HFF-Myc (cell line): ENCODE data around the gene ACOT11.

ENCODE experiments used
- DNase-seq: peaks from one replicate; pipeline ENCODE4 v3.0.0-alpha.2; 2011; ENCODE audit warnings: low read depth; ENCODE audit errors: extremely low read depth
- H3K4me3 ChIP-seq: replicated peaks from 2 replicates; pipeline ENCODE4 v1.5.1; 2011; ENCODE audit warnings: low read depth, mild to moderate bottlenecking, control low read depth, low read length
- TF ChIP-seq, protein P1 (sequence below): IDR thresholded peaks from 2 replicates; pipeline ENCODE4 v1.5.1; 2012; ENCODE audit warnings: mild to moderate bottlenecking, low read depth, low read length, control low read depth; ENCODE audit errors: missing control alignments

ACOT11 gene

DNA sequence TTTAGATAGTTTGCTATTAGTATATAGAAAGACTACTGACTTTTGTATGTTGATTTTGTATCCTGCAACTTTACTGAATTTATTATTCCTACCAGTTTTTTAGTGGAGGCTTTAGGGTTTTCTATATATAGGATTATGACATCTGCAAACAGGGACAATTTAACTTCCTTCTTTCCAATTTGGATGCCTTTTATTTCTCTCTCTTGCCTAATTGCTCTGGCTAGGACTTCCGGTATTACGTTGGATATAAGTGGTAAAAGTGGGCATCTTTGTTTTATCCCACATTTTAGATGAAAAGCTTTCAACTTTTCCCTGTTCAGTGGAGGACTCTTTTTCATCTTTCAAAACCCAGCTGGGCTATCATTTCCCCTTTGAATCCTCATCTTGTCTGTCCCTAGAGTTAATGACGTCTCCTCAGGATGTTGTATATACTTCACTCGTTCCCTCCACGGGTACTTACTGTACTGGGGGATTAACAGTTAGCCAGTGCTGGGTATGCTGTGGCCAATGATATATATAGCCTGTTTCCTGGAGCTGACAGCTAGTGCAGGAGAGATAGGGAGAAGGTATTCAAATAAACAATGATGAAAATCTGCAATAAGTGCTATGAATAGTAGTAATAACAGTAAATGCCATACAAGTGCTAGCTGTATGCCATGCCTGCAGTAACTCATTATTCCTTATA, 9.8 kb downstream of the ACOT11 start:
- DNase-seq = no peak
- TF ChIP-seq, protein P1, sequence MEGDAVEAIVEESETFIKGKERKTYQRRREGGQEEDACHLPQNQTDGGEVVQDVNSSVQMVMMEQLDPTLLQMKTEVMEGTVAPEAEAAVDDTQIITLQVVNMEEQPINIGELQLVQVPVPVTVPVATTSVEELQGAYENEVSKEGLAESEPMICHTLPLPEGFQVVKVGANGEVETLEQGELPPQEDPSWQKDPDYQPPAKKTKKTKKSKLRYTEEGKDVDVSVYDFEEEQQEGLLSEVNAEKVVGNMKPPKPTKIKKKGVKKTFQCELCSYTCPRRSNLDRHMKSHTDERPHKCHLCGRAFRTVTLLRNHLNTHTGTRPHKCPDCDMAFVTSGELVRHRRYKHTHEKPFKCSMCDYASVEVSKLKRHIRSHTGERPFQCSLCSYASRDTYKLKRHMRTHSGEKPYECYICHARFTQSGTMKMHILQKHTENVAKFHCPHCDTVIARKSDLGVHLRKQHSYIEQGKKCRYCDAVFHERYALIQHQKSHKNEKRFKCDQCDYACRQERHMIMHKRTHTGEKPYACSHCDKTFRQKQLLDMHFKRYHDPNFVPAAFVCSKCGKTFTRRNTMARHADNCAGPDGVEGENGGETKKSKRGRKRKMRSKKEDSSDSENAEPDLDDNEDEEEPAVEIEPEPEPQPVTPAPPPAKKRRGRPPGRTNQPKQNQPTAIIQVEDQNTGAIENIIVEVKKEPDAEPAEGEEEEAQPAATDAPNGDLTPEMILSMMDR = no peak
- no peak overlapping the region for H3K4me3 ChIP-seq

GRCh38 chr1:54558434-54559030, 10.5 kb downstream of the ACOT11 start:
- H3K4me3 ChIP-seq = no peak overlapping the region
- DNase-seq = no peak
- TF ChIP-seq, protein P1 = no peak

GRCh38 chr1:54559111-54559548, 11.1 kb downstream of the ACOT11 start:
- TF ChIP-seq, protein P1 = no peak
- DNase-seq = no peak

DNA sequence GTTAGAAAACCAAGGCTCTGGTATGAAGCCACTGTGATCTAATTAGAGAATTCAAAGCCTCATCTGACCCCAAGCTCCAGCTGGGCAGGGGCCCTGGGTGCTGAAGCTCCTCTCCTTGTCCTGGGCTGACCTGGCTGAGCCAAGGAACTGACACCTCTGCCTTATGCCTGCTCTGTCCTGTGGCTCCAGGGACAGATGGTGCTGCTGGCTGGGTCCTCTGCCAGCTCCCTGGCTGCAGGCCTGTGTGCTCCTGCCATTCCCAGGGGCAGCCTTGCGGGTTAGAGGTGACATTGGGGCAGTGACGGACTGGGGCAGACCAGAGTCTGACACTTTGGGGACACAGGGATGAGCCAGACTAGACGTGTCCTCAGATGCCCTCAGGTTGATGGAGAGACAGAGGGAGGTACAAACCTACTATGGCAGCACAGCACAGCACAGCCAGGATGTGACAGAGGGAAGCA, 11.8 kb downstream of the ACOT11 start:
- TF ChIP-seq, protein P1 = no peak
- DNase-seq = no peak
- H3K4me3 ChIP-seq = no peak overlapping the region

More at GRCh38 chr1:54559111-54559548, 11.1 kb downstream of the ACOT11 start:
- H3K4me3 ChIP-seq = no peak overlapping the region

GRCh38 chr1:54564312-54565112, 16.5 kb downstream of the ACOT11 start:
- TF ChIP-seq, protein P1 = no peak
- no peak for DNase-seq
- H3K4me3 ChIP-seq = no peak overlapping the region

GRCh38 chr1:54565113-54565501, 17.1 kb downstream of the ACOT11 start:
- H3K4me3 ChIP-seq = no peak overlapping the region
- DNase-seq = no peak
- TF ChIP-seq, protein P1 = no peak
